Measurements from ENCODE around the gene HSD17B4. TPM values are rescaled to one million over a fixed set of nuclear protein-coding genes. Genes with fewer than 3 reads are reported as not detected.
A peak's percentile ranks its signal among the peaks of the same experiment; 100 is the strongest.
"Not testable (repeated sequence)": the region's sequence is repeated elsewhere in the genome, so short reads cannot be mapped to it uniquely, and the experiment has no call there.

Gene HSD17B4
- total and polyA plus RNA-seq, 2 donors (not counting 1 experiment from before 2014, with no cell fraction given): 187 to 340 TPM

DNA sequence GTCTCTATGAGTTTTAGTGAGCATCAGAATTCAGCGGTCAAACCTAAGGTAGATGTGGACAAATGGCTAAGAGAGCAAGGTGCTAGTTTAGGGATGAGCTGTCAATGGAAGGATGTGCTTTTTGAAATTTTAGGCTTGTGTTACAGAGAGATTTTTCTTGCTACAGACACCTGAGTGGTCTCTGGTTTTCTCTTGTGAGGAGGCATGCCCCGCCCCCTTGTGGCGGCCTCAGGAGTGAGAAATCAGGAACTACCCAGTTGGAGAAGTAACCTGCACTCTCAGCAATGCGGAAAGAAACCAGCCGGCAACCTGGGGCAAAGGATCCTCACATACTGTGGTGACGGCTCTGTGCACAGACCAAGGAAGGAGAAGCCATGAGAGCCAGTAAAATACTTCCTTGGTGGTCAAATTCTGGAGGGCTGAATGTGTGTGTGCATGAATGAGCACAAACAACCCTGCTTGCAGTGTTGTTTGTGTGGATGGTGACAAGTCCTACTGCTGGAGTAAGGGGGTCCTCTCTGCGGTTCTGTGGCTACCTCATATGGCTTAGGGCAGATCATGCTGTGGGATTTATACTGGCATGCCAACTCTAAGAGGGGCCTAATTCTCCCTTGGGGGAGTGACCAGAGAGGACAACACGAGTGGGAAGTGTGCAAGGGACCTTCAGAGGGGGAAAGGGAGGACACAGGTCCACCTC is 16.7 kb upstream of the HSD17B4 start:
- no peaks in the 10 kb centered on the region for H3K9me3 ChIP-seq (ENCODE audit: control insufficient read depth, insufficient read depth, low read depth, low read length)
- DNase-seq (ENCODE audit: low read depth in 2 of 2): peak; percentile 45 to 48
- no peaks in the 10 kb centered on the region for H4K20me1 ChIP-seq (ENCODE audit: control insufficient read depth, extremely low read depth, insufficient read depth, low read length)
- no peaks in the 10 kb centered on the region for H3K36me3 ChIP-seq (ENCODE audit: control insufficient read depth, insufficient read depth, low read length)
- H3K9ac ChIP-seq (ENCODE audit: insufficient read depth, low read length): no peak overlapping the region
- peaks cover 5% of the 10 kb centered on the region for H3K27me3 ChIP-seq (ENCODE audit: control insufficient read depth, insufficient read depth, low read length)
- TF ChIP-seq, protein P1, sequence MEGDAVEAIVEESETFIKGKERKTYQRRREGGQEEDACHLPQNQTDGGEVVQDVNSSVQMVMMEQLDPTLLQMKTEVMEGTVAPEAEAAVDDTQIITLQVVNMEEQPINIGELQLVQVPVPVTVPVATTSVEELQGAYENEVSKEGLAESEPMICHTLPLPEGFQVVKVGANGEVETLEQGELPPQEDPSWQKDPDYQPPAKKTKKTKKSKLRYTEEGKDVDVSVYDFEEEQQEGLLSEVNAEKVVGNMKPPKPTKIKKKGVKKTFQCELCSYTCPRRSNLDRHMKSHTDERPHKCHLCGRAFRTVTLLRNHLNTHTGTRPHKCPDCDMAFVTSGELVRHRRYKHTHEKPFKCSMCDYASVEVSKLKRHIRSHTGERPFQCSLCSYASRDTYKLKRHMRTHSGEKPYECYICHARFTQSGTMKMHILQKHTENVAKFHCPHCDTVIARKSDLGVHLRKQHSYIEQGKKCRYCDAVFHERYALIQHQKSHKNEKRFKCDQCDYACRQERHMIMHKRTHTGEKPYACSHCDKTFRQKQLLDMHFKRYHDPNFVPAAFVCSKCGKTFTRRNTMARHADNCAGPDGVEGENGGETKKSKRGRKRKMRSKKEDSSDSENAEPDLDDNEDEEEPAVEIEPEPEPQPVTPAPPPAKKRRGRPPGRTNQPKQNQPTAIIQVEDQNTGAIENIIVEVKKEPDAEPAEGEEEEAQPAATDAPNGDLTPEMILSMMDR (conservative IDR thresholded peaks at IDR 0.05 in 1 of 2, IDR thresholded peaks at IDR 0.05 in 1 of 2; ENCODE audit: low read depth in 1 of 2, low read length in 2 of 2): peak; percentile 46 to 62
- no peak for TF ChIP-seq EZH2 (IDR thresholded peaks at IDR 0.05; ENCODE audit: low read length, missing control alignments)
- H2AFZ ChIP-seq (ENCODE audit: low read length): no peak overlapping the region
- H3K4me1 ChIP-seq (ENCODE audit: control insufficient read depth, extremely low read depth, insufficient read depth, low read length): no peaks in the 10 kb centered on the region
- no peaks in the 10 kb centered on the region for H3K79me2 ChIP-seq (ENCODE audit: control insufficient read depth, insufficient read depth, low read length)
- H3K27ac ChIP-seq (ENCODE audit: insufficient read depth, low read length): no peak overlapping the region
- H3K4me2 ChIP-seq (ENCODE audit: extremely low read depth, insufficient read depth, low read length): no peak overlapping the region
- no peak overlapping the region for H3K4me3 ChIP-seq (replicated peaks in 1 of 4; ENCODE audit: control extremely low read depth in 1 of 4, insufficient read depth in 1 of 4, low read depth in 3 of 4, low read length in 4 of 4)

DNA sequence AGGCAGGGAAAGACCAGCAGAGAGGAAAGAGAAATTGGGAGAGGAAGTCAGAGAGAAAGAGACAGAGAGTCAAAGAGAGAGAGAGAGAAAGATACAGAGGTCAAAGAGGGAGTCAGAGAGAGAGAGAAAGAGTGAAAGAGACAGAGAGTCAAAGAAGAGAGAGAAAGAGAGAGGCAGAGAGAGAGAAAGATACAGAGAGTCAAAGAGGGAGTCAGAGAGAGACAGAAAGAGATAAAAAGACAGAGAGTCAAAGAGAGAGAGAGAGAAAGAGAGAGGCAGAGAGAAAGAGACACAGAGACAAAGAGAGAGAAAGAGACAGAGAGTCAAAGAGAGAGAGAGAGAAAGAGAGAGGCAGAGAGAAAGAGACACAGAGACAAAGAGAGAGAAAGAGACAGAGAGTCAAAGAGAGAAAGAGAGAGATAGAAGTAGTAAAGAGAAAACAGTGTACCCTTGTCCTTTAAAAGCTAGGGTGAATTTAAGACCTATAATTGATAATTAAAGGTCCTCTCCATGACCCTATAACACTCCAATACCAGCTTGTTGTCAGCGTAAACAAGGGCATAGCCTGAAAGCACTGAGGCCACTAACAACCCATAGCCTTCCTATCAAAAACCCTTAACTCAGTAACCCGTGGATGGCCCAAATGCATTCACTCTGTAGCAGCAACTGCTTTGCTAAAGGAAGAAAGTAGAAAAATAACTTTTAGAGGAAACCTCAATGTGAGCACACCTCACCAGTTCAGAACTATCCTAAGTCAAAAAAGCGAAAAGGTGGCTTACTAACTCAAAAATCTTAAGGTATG is 14.3 kb upstream of the HSD17B4 start:
- H2AFZ ChIP-seq (ENCODE audit: low read length); H3K4me3 ChIP-seq (replicated peaks in 1 of 4; ENCODE audit: control extremely low read depth in 1 of 4, insufficient read depth in 1 of 4, low read depth in 3 of 4, low read length in 4 of 4); H3K4me2 ChIP-seq (ENCODE audit: extremely low read depth, insufficient read depth, low read length); H3K27ac ChIP-seq (ENCODE audit: insufficient read depth, low read length); H3K9ac ChIP-seq (ENCODE audit: insufficient read depth, low read length); H3K79me2 ChIP-seq (ENCODE audit: control insufficient read depth, insufficient read depth, low read length); H3K27me3 ChIP-seq (ENCODE audit: control insufficient read depth, insufficient read depth, low read length); H3K36me3 ChIP-seq (ENCODE audit: control insufficient read depth, insufficient read depth, low read length); H3K9me3 ChIP-seq (ENCODE audit: control insufficient read depth, insufficient read depth, low read depth, low read length); H3K4me1 ChIP-seq (ENCODE audit: control insufficient read depth, extremely low read depth, insufficient read depth, low read length); DNase-seq (ENCODE audit: low read depth in 2 of 2); H4K20me1 ChIP-seq (ENCODE audit: control insufficient read depth, extremely low read depth, insufficient read depth, low read length): not testable (repeated sequence)

DNA sequence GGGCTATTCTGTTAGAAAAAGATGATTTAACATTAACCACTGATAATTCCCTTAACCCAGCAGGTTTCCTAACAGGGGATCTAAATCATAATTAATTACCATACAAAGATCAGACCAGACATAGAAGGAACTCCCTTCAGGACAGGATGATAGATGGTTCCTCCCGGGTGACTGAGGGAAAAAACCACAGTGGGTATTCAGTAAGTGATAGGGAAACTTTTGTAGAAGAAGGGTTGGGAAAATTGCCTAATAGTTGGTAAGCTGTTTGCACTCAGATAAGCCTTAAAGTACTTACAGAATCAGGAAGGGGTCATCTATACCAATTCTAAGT is 13.7 kb upstream of the HSD17B4 start:
- H3K36me3 ChIP-seq (ENCODE audit: control insufficient read depth, insufficient read depth, low read length); H3K27me3 ChIP-seq (ENCODE audit: control insufficient read depth, insufficient read depth, low read length); H3K79me2 ChIP-seq (ENCODE audit: control insufficient read depth, insufficient read depth, low read length); H3K4me2 ChIP-seq (ENCODE audit: extremely low read depth, insufficient read depth, low read length); H3K9me3 ChIP-seq (ENCODE audit: control insufficient read depth, insufficient read depth, low read depth, low read length); H3K27ac ChIP-seq (ENCODE audit: insufficient read depth, low read length); H3K4me1 ChIP-seq (ENCODE audit: control insufficient read depth, extremely low read depth, insufficient read depth, low read length); H2AFZ ChIP-seq (ENCODE audit: low read length); H3K4me3 ChIP-seq (replicated peaks in 1 of 4; ENCODE audit: control extremely low read depth in 1 of 4, insufficient read depth in 1 of 4, low read depth in 3 of 4, low read length in 4 of 4); H3K9ac ChIP-seq (ENCODE audit: insufficient read depth, low read length); H4K20me1 ChIP-seq (ENCODE audit: control insufficient read depth, extremely low read depth, insufficient read depth, low read length): not testable (repeated sequence)
- DNase-seq (ENCODE audit: low read depth in 2 of 2): peak in 1 of 2 donors; percentile 14

DNA sequence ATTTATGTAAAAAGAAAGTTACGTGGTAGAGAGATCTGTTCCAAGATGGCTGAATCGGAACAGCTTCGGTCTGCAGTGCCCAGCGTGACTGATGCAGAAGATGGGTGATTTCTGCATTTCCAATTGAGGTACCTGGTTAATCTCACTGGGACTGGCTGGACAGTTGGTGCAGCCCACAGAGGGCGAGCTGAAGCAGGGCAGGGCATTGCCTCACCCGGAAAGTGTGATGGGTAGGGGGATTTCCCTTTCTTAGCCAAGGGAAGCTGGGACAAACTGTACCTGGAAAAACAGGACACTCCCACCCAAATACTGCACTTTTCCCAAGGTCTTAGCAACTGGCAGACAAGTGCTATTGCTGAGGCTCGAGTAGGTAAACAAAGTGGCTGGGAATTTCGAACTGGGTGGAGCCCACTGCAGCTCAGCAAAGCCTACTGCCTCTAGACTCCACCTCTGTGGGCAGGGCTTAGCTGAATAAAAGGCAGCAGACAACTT is 13.1 kb upstream of the HSD17B4 start:
- DNase-seq (ENCODE audit: low read depth in 2 of 2): no peak
- Histone ChIP-seq H3K9me3 (ENCODE audit: control insufficient read depth, insufficient read depth, low read depth, low read length) (no peaks in the 10 kb centered on the region), H3K27me3 (ENCODE audit: control insufficient read depth, insufficient read depth, low read length) (peaks cover 5% of the 10 kb centered on the region), H2AFZ (ENCODE audit: low read length) (no peak overlapping the region), H3K27ac (ENCODE audit: insufficient read depth, low read length) (no peak overlapping the region), H3K4me3 (replicated peaks in 1 of 4; ENCODE audit: control extremely low read depth in 1 of 4, insufficient read depth in 1 of 4, low read depth in 3 of 4, low read length in 4 of 4) (no peak overlapping the region), H4K20me1 (ENCODE audit: control insufficient read depth, extremely low read depth, insufficient read depth, low read length) (no peaks in the 10 kb centered on the region), H3K9ac (ENCODE audit: insufficient read depth, low read length) (no peak overlapping the region), H3K36me3 (ENCODE audit: control insufficient read depth, insufficient read depth, low read length) (no peaks in the 10 kb centered on the region), H3K79me2 (ENCODE audit: control insufficient read depth, insufficient read depth, low read length) (no peaks in the 10 kb centered on the region), H3K4me1 (ENCODE audit: control insufficient read depth, extremely low read depth, insufficient read depth, low read length) (no peaks in the 10 kb centered on the region), H3K4me2 (ENCODE audit: extremely low read depth, insufficient read depth, low read length) (no peak overlapping the region)
- TF ChIP-seq EZH2 (IDR thresholded peaks at IDR 0.05; ENCODE audit: low read length, missing control alignments): no peak
- TF ChIP-seq, protein P1 (conservative IDR thresholded peaks at IDR 0.05 in 1 of 2, IDR thresholded peaks at IDR 0.05 in 1 of 2; ENCODE audit: low read depth in 1 of 2, low read length in 2 of 2): no peak

DNA sequence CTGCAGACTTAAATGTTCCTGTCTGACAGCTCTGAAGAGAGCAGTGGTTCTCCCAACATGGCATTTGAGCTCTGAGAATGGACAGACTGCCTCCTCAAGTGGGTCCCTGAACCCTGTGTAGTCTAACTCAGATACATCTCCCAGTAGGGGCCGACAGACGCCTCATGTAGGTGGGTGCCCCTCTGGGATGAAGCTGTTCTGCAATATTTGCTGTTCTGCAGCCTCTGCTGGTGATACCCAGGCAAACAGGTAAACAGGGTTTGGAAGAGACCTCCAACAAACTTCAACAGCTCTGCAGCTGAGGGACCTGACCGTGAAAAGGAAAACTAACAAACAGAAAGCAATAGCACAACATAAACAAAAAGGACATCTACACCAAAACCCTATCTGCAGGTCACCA is 12.7 kb upstream of the HSD17B4 start:
- not testable (repeated sequence) for H3K36me3 ChIP-seq (ENCODE audit: control insufficient read depth, insufficient read depth, low read length); H4K20me1 ChIP-seq (ENCODE audit: control insufficient read depth, extremely low read depth, insufficient read depth, low read length); H3K27ac ChIP-seq (ENCODE audit: insufficient read depth, low read length); H3K4me3 ChIP-seq (replicated peaks in 1 of 4; ENCODE audit: control extremely low read depth in 1 of 4, insufficient read depth in 1 of 4, low read depth in 3 of 4, low read length in 4 of 4); H3K9me3 ChIP-seq (ENCODE audit: control insufficient read depth, insufficient read depth, low read depth, low read length); H3K4me1 ChIP-seq (ENCODE audit: control insufficient read depth, extremely low read depth, insufficient read depth, low read length); H3K9ac ChIP-seq (ENCODE audit: insufficient read depth, low read length); DNase-seq (ENCODE audit: low read depth in 2 of 2); H3K79me2 ChIP-seq (ENCODE audit: control insufficient read depth, insufficient read depth, low read length); H3K27me3 ChIP-seq (ENCODE audit: control insufficient read depth, insufficient read depth, low read length); H2AFZ ChIP-seq (ENCODE audit: low read length); H3K4me2 ChIP-seq (ENCODE audit: extremely low read depth, insufficient read depth, low read length)

Data from fibroblast of lung (primary cell).